Endothelial cell of umbilical vein (primary cell): Measurements from ENCODE around the gene FYB2. TPM values are rescaled to one million over a fixed set of nuclear protein-coding genes. Genes with fewer than 3 reads are reported as not detected.

Experiments used
- BruUV-seq: library from RNA; stranded (reverse); fragments of 400-500 nt; replicated peaks from 2 replicates; lab custom pipeline; 2021; lab: Mats Ljungman, UMichigan
- CTCF ChIA-PET: fragments of 300-600, 350-600 bp; sonication (Branson Sonifier 250); formaldehyde crosslinking; loops from one replicate; lab custom pipeline; 2021; ENCODE audit warnings: antibody characterized with exemption, inconsistent platforms; lab: Charles Lee
- POLR2A ChIA-PET: fragments of 300-600, 350-600 bp; sonication (Branson Sonifier 250); formaldehyde crosslinking; loops from one replicate; lab custom pipeline; 2021; ENCODE audit warnings: antibody characterized with exemption, inconsistent platforms; lab: Charles Lee
- DNase-seq: peaks from one replicate; pipeline ENCODE4 v3.0.0-alpha.2; 2011; ENCODE audit warnings: low read depth, low spot score
- FAIRE-seq: peaks from 2 replicates; lab custom pipeline; 2011; peaks lifted over from hg19 to GRCh38; lab: Jason Lieb, UNC
- H2AFZ ChIP-seq: 2 replicates; pipeline ENCODE4 v1.6.0; 2012; ENCODE audit warnings: low read depth, low read length, control low read depth, inconsistent platforms
- H3K27ac ChIP-seq: 2 replicates; pipeline ENCODE4 v1.5.1; 2011; ENCODE audit warnings: low read depth, mild to moderate bottlenecking, control low read depth, low read length, moderate library complexity; ENCODE audit not compliant: insufficient read depth
- H3K27me3 ChIP-seq, 2 experiments: 2 replicates each; pipeline versions ENCODE4 v1.6.0 to v1.6.1; 2011; ENCODE audit warnings: low read length in 2 of 2, mixed read lengths in 1 of 2; ENCODE audit not compliant: control insufficient read depth in 2 of 2, insufficient read depth in 2 of 2
- H3K36me3 ChIP-seq, 2 experiments: 2 replicates in 1 of 2; 3 replicates in 1 of 2; pipeline ENCODE4 v1.5.1; 2011; ENCODE audit warnings: low read length in 2 of 2, mild to moderate bottlenecking in 1 of 2, moderate library complexity in 1 of 2; ENCODE audit not compliant: control insufficient read depth in 2 of 2, insufficient read depth in 2 of 2; ENCODE audit errors: extremely low read depth in 1 of 2
- H3K4me1 ChIP-seq: 3 replicates; pipeline ENCODE4 v1.5.1; 2011; ENCODE audit warnings: mild to moderate bottlenecking, low read length; ENCODE audit not compliant: control insufficient read depth, insufficient read depth; ENCODE audit errors: extremely low read depth
- H3K4me2 ChIP-seq: 2 replicates; pipeline ENCODE4 v1.6.1; 2011; ENCODE audit warnings: low read length, control low read depth, mixed read lengths; ENCODE audit not compliant: insufficient read depth
- H3K4me3 ChIP-seq, 3 experiments: fragments of 200-600 bp in 1 of 3; sonication (generic), shearing (Covaris generic) in 1 of 3; replicated peaks in 1 of 3; 2 replicates each; pipeline ENCODE4 v1.5.1; 2011 to 2016; ENCODE audit warnings: control low read depth in 3 of 3, low read length in 3 of 3, mild to moderate bottlenecking in 2 of 3, inconsistent platforms in 1 of 3, low read depth in 1 of 3, moderate library complexity in 1 of 3; ENCODE audit not compliant: insufficient read depth in 1 of 3
- H3K79me2 ChIP-seq: 2 replicates; pipeline ENCODE4 v1.6.0; 2012; ENCODE audit warnings: low read length, inconsistent platforms; ENCODE audit not compliant: control insufficient read depth, insufficient read depth
- H3K9ac ChIP-seq: replicated peaks from 2 replicates; pipeline ENCODE3; 2011; ENCODE audit warnings: low read length, control low read depth; ENCODE audit not compliant: insufficient read depth; ENCODE audit errors: extremely low read depth
- H3K9me1 ChIP-seq: replicated peaks from 3 replicates; pipeline ENCODE4 v1.6.0; 2011; ENCODE audit warnings: mild to moderate bottlenecking, low read length; ENCODE audit not compliant: control insufficient read depth, insufficient read depth; ENCODE audit errors: extremely low read depth
- H3K9me3 ChIP-seq: replicated peaks from 2 replicates; pipeline ENCODE4 v1.5.1; 2012; ENCODE audit warnings: low read length, inconsistent platforms; ENCODE audit not compliant: control insufficient read depth, insufficient read depth
- H4K20me1 ChIP-seq: replicated peaks from 2 replicates; pipeline ENCODE3; 2011; ENCODE audit warnings: mild to moderate bottlenecking, low read length; ENCODE audit not compliant: control insufficient read depth, insufficient read depth; ENCODE audit errors: extremely low read depth
- CTCF ChIP-seq, 2 donors: IDR thresholded peaks; 1 replicate in 1 of 2; 2 replicates in 1 of 2; pipeline ENCODE4 v1.5.1; 2011; ENCODE audit warnings: low read length in 2 of 2, mild to moderate bottlenecking in 2 of 2, moderate library complexity in 2 of 2, control low read depth in 1 of 2, inconsistent platforms in 1 of 2, low read depth in 1 of 2; ENCODE audit not compliant: insufficient read depth in 1 of 2; ENCODE audit errors: extremely low read depth in 1 of 2
- EZH2 ChIP-seq: IDR thresholded peaks from 2 replicates; pipeline ENCODE4 v1.6.1; 2012; ENCODE audit warnings: borderline replicate concordance, low read depth, mild to moderate bottlenecking, moderate library complexity, low read length, inconsistent platforms; ENCODE audit not compliant: severe bottlenecking
- FOS ChIP-seq: IDR thresholded peaks from 2 replicates; pipeline ENCODE4 v1.6.1; 2011; ENCODE audit warnings: mild to moderate bottlenecking, low read length, moderate library complexity, borderline replicate concordance; ENCODE audit not compliant: insufficient read depth
- GATA2 ChIP-seq: IDR thresholded peaks from 2 replicates; pipeline ENCODE4 v1.7.0; 2011; ENCODE audit warnings: low read depth, mild to moderate bottlenecking, moderate library complexity, mixed read lengths, low read length; ENCODE audit not compliant: insufficient read length, insufficient read depth
- JUN ChIP-seq: IDR thresholded peaks from 2 replicates; pipeline ENCODE4 v1.6.1; 2011; ENCODE audit warnings: borderline replicate concordance, low read depth; ENCODE audit not compliant: insufficient read length, insufficient read depth
- MAX ChIP-seq: IDR thresholded peaks from 2 replicates; pipeline ENCODE4 v1.6.1; 2011; ENCODE audit not compliant: insufficient read depth, insufficient read length
- MYC ChIP-seq: IDR thresholded peaks from one replicate; pipeline ENCODE4 v1.6.1; 2011; ENCODE audit warnings: mild to moderate bottlenecking, low read depth, low read length
- POLR2A ChIP-seq: IDR thresholded peaks from 2 replicates; pipeline ENCODE4 v1.6.1; 2012; ENCODE audit warnings: low read depth, mild to moderate bottlenecking, control low read depth, low read length
- POLR2AphosphoS5 ChIP-seq: IDR thresholded peaks from 2 replicates; pipeline ENCODE4 v1.6.1; 2012; ENCODE audit warnings: low read depth, mild to moderate bottlenecking, control low read depth, low read length, moderate library complexity; ENCODE audit not compliant: insufficient read depth
- dilution Hi-C: fragments of 300-500 bp; cut with MboI; formaldehyde crosslinking; loops from one replicate; pipeline ENCODE4 v1.15.0; 2019; ENCODE audit warnings: low sequenced_read_pairs; ENCODE audit not compliant: extremely low pct_ligation_motif_present
- intact Hi-C: fragments of 100-400 bp; cut with micrococcal nuclease; formaldehyde crosslinking; loops from one replicate; pipeline ENCODE4 v1.10.0; 2022
- polyA plus RNA-seq, 4 experiments: library from polyadenylated mRNA; depleted of rRNA in 3 of 4; stranded (reverse) in 3 of 4; unstranded in 1 of 4; fragments of >200 nt; gene quantifications; 2 replicates each; pipeline versions ENCODE4 v1.2.1 to v1.2.3, GENCODE V29; 2011 to 2012; ENCODE audit warnings: missing spikeins in 1 of 4
- total RNA-seq: library from RNA; stranded (reverse); gene quantifications from 2 replicates; pipeline ENCODE4 v1.2.3, GENCODE V29; 2021

Gene FYB2
- total and polyA plus RNA-seq, 2 donors (not counting 3 experiments of a cell fraction or from before 2014, with no cell fraction given), result not detected

GRCh38 chr1:56797065-56797685 is 22.0 kb downstream of the FYB2 start:
- POLR2A ChIA-PET, result no interaction called here
- no peak for FAIRE-seq
- CTCF ChIA-PET, result interaction anchor here (0.5 kb wide), 1 partner anchor 114 kb away, joined by 5 read pairs; no protein-coding TSS in a partner anchor

More at GRCh38 chr1:56797065-56797685, 22.0 kb downstream of the FYB2 start:
- Histone ChIP-seq H3K9me1 (no peaks in the 10 kb centered on the region), H3K79me2 (no peaks in the 10 kb centered on the region), H2AFZ (no peak overlapping the region), H3K36me3 (no peaks in the 10 kb centered on the region), H4K20me1 (no peaks in the 10 kb centered on the region), H3K9ac (no peak overlapping the region), H3K27ac (no peak overlapping the region), H3K4me1 (no peaks in the 10 kb centered on the region), H3K9me3 (no peaks in the 10 kb centered on the region), H3K4me2 (no peak overlapping the region), H3K27me3 (peaks cover 0 to 2% of the 10 kb centered on the region in 2 experiments), H3K4me3 (no peak overlapping the region)
- intact Hi-C loops (no loop called here), dilution Hi-C loops (no loop called here)
- BruUV-seq, result no TSS peak
- no peak for TF ChIP-seq GATA2
- TF ChIP-seq POLR2A, result no peak
- TF ChIP-seq FOS, result no peak
- no peak for TF ChIP-seq EZH2
- no peak for TF ChIP-seq POLR2AphosphoS5
- no peak for TF ChIP-seq MYC
- TF ChIP-seq MAX, result no peak
- no peak for TF ChIP-seq JUN
- no peak for TF ChIP-seq CTCF (IDR thresholded peaks at IDR 0.05; ENCODE audit: extremely low read depth in 1 of 2, insufficient read depth in 1 of 2, low read depth in 1 of 2, low read length in 2 of 2)
- DNase-seq, result no peak
